Measurements from ENCODE around the gene CATSPERE.

DNA sequence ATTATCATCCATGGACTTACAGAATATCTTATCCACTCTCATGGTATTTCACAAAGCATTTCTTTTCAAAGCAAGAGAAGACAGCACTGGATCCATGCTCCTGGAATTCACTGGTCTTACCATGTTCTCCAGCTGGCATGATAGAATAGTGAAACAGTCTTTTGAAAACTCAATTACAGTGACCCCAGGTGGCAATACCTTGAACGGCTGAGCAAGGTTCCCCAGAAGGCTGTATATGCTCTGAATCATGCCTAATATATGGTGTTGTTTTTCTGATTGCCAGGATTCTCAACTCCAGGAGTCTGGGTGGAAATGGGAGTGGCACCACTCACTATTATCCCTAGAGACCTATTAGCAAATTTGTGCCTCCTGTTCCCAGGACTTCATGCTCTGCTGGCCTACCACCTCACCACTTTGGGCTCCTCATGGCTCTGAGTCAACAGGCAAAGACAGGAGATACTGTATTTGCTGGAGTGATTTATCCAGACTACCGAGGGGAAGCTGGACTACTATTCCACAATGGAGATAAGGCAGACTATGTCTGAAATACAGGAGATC is 87.6 kb downstream of the CATSPERE start:
- TF ChIP-seq POLR2AphosphoS5 (IDR thresholded peaks at IDR 0.05) = no peak
- no peak for TF ChIP-seq POLR2A (IDR thresholded peaks at IDR 0.05)
